ENCODE results near the gene TRABD2B. TPM values are rescaled to one million over a fixed set of nuclear protein-coding genes. Genes with fewer than 3 reads are reported as not detected.

TRABD2B gene
- total and polyA plus RNA-seq, 11 donors = 0.31 to 1.1 (median 0.80) TPM

GRCh38 chr1:47940779-47941178, 56.4 kb downstream of the TRABD2B start:
- WGBS, 4 donors = 59 to 64% (median 63%) methylated on average over 5 of the region's 5 CpGs
- H3K27ac ChIP-seq = no peak overlapping the region
- no peak for ATAC-seq
- H3K4me1 ChIP-seq = peaks cover 0 to 34% (median 1%) of the 10 kb centered on the region in 12 donors
- H3K9me3 ChIP-seq = no peaks in the 10 kb centered on the region
- no peak overlapping the region for H3K4me3 ChIP-seq
- TF ChIP-seq, protein P1, sequence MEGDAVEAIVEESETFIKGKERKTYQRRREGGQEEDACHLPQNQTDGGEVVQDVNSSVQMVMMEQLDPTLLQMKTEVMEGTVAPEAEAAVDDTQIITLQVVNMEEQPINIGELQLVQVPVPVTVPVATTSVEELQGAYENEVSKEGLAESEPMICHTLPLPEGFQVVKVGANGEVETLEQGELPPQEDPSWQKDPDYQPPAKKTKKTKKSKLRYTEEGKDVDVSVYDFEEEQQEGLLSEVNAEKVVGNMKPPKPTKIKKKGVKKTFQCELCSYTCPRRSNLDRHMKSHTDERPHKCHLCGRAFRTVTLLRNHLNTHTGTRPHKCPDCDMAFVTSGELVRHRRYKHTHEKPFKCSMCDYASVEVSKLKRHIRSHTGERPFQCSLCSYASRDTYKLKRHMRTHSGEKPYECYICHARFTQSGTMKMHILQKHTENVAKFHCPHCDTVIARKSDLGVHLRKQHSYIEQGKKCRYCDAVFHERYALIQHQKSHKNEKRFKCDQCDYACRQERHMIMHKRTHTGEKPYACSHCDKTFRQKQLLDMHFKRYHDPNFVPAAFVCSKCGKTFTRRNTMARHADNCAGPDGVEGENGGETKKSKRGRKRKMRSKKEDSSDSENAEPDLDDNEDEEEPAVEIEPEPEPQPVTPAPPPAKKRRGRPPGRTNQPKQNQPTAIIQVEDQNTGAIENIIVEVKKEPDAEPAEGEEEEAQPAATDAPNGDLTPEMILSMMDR (IDR thresholded peaks at IDR 0.05) = no peak
- no peak for TF ChIP-seq POLR2A (IDR thresholded peaks at IDR 0.05)
- no peaks in the 10 kb centered on the region for H3K27me3 ChIP-seq
- no peaks in the 10 kb centered on the region for H3K36me3 ChIP-seq
- intact Hi-C loops (cut with DNase I) = loop anchor here in 1 of 10 donors (10.0 kb wide), 1 partner anchor 54 kb away; the partner anchor contains the start of gene TRABD2B
- no peak for DNase-seq

DNA sequence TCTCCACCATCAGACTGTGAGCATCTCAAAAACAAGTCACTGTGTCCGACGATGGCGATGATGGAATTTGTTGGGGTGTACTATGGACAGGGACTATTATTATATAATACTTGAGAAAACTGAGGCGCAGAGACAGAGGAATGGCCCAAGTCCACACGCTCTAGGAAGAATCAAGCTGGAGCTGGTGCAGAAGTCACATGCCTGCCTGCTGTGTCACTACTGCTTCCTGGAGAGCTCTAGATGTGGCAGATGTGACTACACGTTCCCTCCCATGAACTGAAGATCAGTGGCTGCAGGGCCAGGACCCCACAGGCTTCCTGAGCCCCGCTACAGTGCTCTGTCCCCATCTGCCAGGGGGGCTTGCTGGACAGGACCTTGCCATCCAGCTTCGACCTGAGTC, 56.9 kb downstream of the TRABD2B start:
- H3K36me3 ChIP-seq = no peaks in the 10 kb centered on the region
- no peak overlapping the region for H3K27ac ChIP-seq
- H3K27me3 ChIP-seq = no peaks in the 10 kb centered on the region
- DNase-seq (no peak), ATAC-seq (no peak)
- H3K4me3 ChIP-seq = no peak overlapping the region
- peaks cover 0 to 33% (median 1%) of the 10 kb centered on the region in 12 donors for H3K4me1 ChIP-seq
- WGBS, 4 donors = 81 to 89% (median 86%) methylated on average over 8 of the region's 8 CpGs
- no peak for TF ChIP-seq POLR2A (IDR thresholded peaks at IDR 0.05)
- TF ChIP-seq, protein P1 (IDR thresholded peaks at IDR 0.05) = no peak
- H3K9me3 ChIP-seq = no peaks in the 10 kb centered on the region
- intact Hi-C loops (cut with DNase I) = loop anchor here in 1 of 10 donors (10.0 kb wide), 1 partner anchor 54 kb away; the partner anchor contains the start of gene TRABD2B

GRCh38 chr1:47938520-47938919, 58.7 kb downstream of the TRABD2B start:
- H3K27ac ChIP-seq = peak overlapping the region in 3 of 12 donors; percentile 9 to 71 (median 39)
- no peak for TF ChIP-seq POLR2A (IDR thresholded peaks at IDR 0.05)
- TF ChIP-seq, protein P1 (IDR thresholded peaks at IDR 0.05) = no peak
- peak in 3 of 4 donors; percentile 47 to 73 (median 55) for ATAC-seq

GRCh38 chr1:47937586-47938254, 59.5 kb downstream of the TRABD2B start:
- no peak for TF ChIP-seq POLR2A (IDR thresholded peaks at IDR 0.05)
- TF ChIP-seq, protein P1 (IDR thresholded peaks at IDR 0.05) = no peak
- DNase-seq (no peak), ATAC-seq (no peak)
- no peaks in the 10 kb centered on the region for H3K27me3 ChIP-seq
- peak overlapping the region in 4 of 12 donors; percentile 9 to 71 (median 29) for H3K27ac ChIP-seq
- H3K4me3 ChIP-seq = no peak overlapping the region
- H3K9me3 ChIP-seq = no peaks in the 10 kb centered on the region
- H3K36me3 ChIP-seq = no peaks in the 10 kb centered on the region
- WGBS, 4 donors = 92 to 96% (median 93%) methylated on average over 5 of the region's 5 CpGs
- intact Hi-C loops (cut with DNase I) = loop anchor here in 1 of 10 donors (10.0 kb wide), 1 partner anchor 193 kb away; no protein-coding TSS in a partner anchor
- peaks cover 0 to 41% (median 7%) of the 10 kb centered on the region in 12 donors for H3K4me1 ChIP-seq

More at GRCh38 chr1:47938520-47938919, 58.7 kb downstream of the TRABD2B start:
- no peaks in the 10 kb centered on the region for H3K27me3 ChIP-seq
- peak in 1 of 5 donors; percentile 27 for DNase-seq
- H3K9me3 ChIP-seq = no peaks in the 10 kb centered on the region
- H3K4me1 ChIP-seq = peaks cover 0 to 40% (median 7%) of the 10 kb centered on the region in 12 donors
- no peaks in the 10 kb centered on the region for H3K36me3 ChIP-seq
- no peak overlapping the region for H3K4me3 ChIP-seq
- intact Hi-C loops (cut with DNase I) = loop anchor here in 1 of 10 donors (10.0 kb wide), 1 partner anchor 194 kb away; no protein-coding TSS in a partner anchor
- 20 to 32% (median 25%) methylated on average over 2 of the region's 2 CpGs for WGBS, 4 donors
